GM04504 (cell line): Measurements from ENCODE around the gene MAP3K1.
"Not testable (repeated sequence)": the region's sequence is repeated elsewhere in the genome, so short reads cannot be mapped to it uniquely, and the experiment has no call there.

ENCODE experiments used
- DNase-seq: peaks from one replicate; pipeline ENCODE4 v3.0.0-alpha.2; 2012; ENCODE audit warnings: low read depth

The MAP3K1 gene

GRCh38 chr5:56814963-56815657 is at the start of gene MAP3K1:
TSS of gene MAP3K1 (plus strand) at chr5:56815549. CDS start at chr5:56815574, 25 bp downstream.
- DNase-seq = no peak

DNA sequence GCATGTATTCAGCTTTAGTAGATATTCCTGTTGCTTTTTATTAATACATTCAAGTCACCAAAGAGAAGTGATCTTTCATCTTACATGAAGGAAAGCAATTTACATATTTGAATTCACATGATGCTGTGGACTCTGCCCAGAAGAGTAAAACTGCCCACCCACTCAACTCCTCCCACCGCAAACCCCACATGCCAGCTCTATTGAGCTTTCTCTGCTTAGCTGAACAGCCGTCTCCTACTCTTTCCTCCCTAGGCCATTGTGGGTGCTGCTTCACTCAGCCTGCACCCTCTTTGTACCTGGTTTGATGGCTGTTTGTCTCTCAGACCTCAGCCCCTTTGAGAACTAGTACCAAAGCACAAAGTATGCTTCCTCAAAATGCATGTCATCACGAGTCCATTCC is 48.4 kb upstream of the MAP3K1 start:
- no peak for DNase-seq

DNA sequence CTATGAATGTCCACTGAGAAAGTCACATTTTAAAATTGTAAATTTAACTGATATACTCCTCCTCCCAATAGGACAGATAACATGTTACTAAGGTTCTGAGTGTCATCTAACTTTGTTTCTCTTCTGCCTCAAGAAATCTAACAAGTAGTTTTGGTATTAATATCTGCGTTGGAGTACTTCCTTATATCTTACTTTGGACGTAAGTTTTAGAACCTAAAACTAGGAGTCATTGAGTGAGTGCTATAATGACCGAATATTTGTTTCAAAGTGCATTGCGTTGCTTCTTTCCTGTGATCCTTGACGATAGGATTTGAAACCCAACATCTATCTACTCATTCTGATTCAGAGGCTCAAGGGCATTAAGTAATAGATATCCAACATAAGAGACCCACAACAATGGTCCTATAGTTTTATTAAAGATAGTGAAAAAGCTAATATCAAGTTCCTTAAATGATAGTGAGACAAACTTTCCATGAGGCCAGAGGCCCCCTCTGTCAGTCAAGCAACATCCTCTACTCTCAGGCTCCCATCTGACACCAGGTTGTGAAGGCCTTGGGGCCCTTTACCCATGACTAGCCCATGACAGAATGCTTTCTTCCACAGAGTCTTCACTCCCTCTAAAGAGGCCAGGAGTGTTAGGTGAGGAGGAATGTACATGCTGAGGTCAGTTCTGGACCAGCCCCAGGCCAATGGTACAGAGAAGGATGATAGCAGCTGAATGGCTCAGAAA is 45.3 kb upstream of the MAP3K1 start:
- DNase-seq = no peak

GRCh38 chr5:56772767-56773166 is 42.6 kb upstream of the MAP3K1 start:
- no peak for DNase-seq

DNA sequence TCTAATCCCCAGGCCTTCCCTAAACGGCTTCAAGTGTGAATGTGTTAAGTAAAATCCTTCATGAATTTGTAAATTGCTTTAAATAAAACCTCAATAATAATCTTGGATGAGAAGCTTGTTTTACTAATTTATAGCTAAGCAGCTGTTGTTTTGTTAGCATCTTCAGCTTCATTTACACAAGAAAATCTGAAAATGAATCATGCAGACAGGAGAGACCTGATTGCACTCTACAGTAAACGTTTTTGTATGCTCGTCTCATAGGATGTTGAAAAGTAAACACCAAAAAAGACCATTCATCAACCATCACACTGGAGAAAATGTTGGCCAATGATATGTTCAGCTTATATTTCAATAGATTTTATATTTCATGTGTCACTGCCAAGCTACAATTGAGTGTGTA is 40.4 kb upstream of the MAP3K1 start:
- no peak for DNase-seq

DNA sequence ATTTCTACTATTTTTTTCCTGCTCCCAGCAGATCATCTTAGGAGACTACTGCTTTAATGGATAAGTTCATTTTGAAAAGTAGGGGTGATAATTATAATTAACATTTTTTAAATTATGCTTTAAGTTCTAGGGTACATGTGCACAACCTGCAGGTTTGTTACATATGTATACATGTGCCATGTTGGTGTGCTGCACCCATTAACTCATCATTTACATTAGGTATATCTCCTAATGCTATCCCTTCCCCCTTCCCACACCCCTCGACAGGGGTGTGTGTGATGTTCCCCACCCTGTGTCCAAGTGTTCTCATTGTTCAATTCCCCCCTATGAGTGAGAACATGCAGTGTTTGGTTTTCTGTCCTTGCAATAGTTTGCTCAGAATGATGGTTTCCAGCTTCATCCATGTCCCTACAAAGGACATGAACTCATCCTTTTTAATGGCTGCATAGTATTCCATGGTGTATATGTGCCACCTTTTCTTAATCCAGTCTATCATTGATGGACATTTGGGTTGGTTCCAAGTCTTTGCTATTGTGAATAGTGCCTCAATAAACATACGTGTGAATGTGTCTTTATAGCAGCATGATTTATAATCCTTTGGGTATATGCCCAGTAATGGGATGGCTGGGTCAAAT is 39.0 kb upstream of the MAP3K1 start:
- DNase-seq = not testable (repeated sequence)

GRCh38 chr5:56783261-56783660 is 32.1 kb upstream of the MAP3K1 start:
- DNase-seq = no peak

DNA sequence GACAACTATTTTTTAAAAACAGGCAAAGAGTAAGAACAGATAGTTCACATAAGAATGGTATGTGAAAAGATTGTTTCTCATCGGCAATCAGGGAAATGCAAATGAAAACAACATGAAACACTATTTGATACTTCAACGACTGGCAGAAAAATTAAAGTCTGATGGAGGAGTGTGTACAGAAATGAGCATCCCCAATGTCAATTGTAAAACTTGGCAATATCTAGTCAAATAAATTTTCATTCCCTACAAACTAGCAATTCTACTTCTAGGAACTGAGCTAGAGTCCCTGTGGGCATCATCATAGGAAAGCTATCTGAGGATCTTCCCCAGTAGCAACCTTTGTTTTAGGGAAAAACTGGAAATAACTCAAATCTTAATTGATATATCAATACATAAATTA is 29.0 kb upstream of the MAP3K1 start:
- no peak for DNase-seq

DNA sequence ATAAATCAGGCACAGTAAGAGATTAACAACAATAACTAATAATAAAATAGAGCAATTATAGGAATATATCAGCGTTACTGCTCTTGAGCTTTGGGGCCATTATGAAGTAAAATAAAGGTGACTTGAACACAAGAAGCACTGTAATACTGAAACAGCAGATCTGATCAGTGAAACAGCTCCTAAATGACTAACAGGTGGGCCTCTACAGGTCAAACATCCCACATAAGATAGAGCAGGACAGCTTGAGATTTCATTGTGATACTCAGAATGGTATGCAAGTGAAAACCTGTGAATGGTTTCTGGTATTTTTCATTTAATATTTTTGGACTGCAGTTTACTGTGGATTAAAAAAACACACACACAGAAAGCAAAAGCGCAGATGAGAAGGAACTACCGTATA is 24.0 kb upstream of the MAP3K1 start:
- no peak for DNase-seq

GRCh38 chr5:56798521-56798920 is 16.8 kb upstream of the MAP3K1 start:
- no peak for DNase-seq

GRCh38 chr5:56800186-56800585 is 15.2 kb upstream of the MAP3K1 start:
- DNase-seq = no peak

- no peak for DNase-seq
Measured at GRCh38 chr5:56801256-56801655, 14.1 kb upstream of the MAP3K1 start.

GRCh38 chr5:56802205-56802604 is 13.1 kb upstream of the MAP3K1 start:
- no peak for DNase-seq

GRCh38 chr5:56803025-56803424 is 12.3 kb upstream of the MAP3K1 start:
- no peak for DNase-seq

DNA sequence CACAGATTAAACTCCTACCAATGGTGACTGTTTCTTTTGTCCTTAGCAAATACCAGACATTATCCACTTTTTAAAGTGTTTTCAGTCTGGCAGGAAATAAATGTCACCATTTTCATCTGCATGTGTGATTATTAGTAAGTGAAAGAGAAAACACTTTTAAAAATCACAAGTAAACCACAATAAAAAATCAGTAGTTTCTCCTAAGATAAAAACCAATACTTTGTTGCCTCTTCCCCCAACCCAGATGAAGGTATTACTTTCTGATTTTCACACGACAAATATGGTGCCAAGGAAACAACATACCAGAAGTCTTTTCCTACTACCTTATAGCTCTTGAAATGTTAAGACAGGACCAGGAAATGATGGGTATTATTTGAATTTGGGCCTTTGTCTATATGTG is 11.5 kb upstream of the MAP3K1 start:
- no peak for DNase-seq

DNA sequence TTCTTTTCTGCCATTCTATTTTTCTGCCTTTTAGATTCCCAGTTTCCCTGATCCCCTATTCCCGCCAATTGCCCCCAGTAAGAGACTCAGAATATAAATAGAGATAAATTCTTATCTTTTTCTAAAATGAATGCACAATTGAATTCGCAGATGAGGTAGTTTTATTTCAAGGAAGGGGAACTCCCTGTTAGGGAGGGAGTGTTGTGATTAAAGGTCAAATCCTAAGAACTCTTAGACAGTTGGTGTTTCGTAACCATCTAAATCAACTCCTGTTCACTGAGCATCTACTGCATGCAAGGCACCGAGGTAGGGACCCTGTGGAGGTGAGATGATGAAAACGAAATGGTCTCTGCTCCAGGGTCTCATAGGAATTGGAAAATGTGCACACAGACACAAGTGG is 7.7 kb upstream of the MAP3K1 start:
- no peak for DNase-seq

GRCh38 chr5:56808211-56808610 is 7.1 kb upstream of the MAP3K1 start:
- DNase-seq = no peak

- DNase-seq = no peak
Measured at GRCh38 chr5:56810826-56811225, 4.5 kb upstream of the MAP3K1 start.

DNA sequence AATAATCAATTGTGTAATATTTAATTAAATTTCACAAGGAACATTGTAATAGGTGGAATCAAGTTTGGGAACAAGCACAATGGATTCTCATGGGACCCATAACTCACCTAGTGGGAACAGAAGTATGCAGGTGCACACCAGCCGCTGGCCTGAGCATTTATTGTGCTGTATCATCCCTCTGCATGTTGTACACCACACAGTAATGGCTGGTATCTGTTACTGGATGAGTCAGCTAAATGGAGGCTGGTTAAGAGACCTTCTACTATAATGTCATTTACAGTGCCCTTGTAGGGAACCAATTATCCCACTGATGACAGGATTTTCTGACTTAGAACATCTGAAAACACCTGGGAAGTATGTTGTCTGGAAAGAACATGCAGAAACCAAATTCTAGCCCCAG is 3.2 kb upstream of the MAP3K1 start:
- DNase-seq = no peak

DNA sequence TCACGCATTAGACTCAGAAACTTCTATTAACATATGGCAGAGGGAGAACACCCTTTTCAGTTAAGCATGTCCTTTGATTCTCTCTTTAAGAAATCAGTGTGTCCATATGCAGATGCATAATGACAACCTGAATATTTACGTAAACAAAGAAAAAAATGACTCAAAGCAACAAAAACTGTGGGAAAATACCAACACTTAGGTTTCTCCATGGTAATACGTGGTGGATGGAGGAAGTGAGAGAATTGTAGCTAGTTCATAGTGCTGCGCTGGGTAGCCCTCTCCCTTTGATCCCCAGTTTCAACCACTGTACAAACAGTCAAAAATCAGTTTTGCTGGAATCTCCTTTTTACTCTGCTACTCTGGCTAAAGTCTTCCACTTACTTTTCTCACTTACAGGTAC is 2.0 kb upstream of the MAP3K1 start:
- no peak for DNase-seq

GRCh38 chr5:56814361-56814962 is 887 bp upstream of the MAP3K1 start:
- DNase-seq = no peak

GRCh38 chr5:56815658-56816545 is 553 bp downstream of the MAP3K1 start:
- DNase-seq = no peak
